LNCaP clone FGC (cell line): ENCODE data around the gene KIF12.
"Not testable (repeated sequence)": the region's sequence is repeated elsewhere in the genome, so short reads cannot be mapped to it uniquely, and the experiment has no call there.

Experiments used
- DNase-seq: peaks from one replicate; pipeline ENCODE4 v3.0.0-alpha.2; 2011; ENCODE audit warnings: low read depth
- H3K4me3 ChIP-seq: 2 replicates; pipeline ENCODE4 v1.5.1; 2011; ENCODE audit warnings: mild to moderate bottlenecking, low read depth, low read length, control low read depth
- CTCF ChIP-seq: IDR thresholded peaks from 2 replicates; pipeline ENCODE4 v1.5.1; 2012; ENCODE audit warnings: mild to moderate bottlenecking; ENCODE audit not compliant: control insufficient read depth, insufficient read depth; ENCODE audit errors: extremely low read depth

Gene KIF12

GRCh38 chr9:114130624-114131277 lies 31.7 kb upstream of the KIF12 start:
- DNase-seq = no peak
- TF ChIP-seq CTCF = no peak
- H3K4me3 ChIP-seq = no peak overlapping the region

- no peak for DNase-seq
- TF ChIP-seq CTCF = no peak
Observed at GRCh38 chr9:114130141-114130540, 31.0 kb upstream of the KIF12 start.

GRCh38 chr9:114128759-114129158 lies 29.7 kb upstream of the KIF12 start:
- DNase-seq = not testable (repeated sequence)

More at GRCh38 chr9:114130141-114130540, 31.0 kb upstream of the KIF12 start:
- H3K4me3 ChIP-seq = no peak overlapping the region

GRCh38 chr9:114126247-114127060 lies 27.4 kb upstream of the KIF12 start:
- DNase-seq = no peak
- H3K4me3 ChIP-seq = no peak overlapping the region
- no peak for TF ChIP-seq CTCF

More at GRCh38 chr9:114128759-114129158, 29.7 kb upstream of the KIF12 start:
- not testable (repeated sequence) for H3K4me3 ChIP-seq

- H3K4me3 ChIP-seq = no peak overlapping the region
- no peak for DNase-seq
- TF ChIP-seq CTCF = no peak
Observed at GRCh38 chr9:114125476-114126013, 26.5 kb upstream of the KIF12 start.

- no peak for DNase-seq
- H3K4me3 ChIP-seq = no peak overlapping the region
- no peak for TF ChIP-seq CTCF
Observed at GRCh38 chr9:114124666-114125475, 25.8 kb upstream of the KIF12 start.

GRCh38 chr9:114124138-114124537 lies 25.0 kb upstream of the KIF12 start:
- no peak for TF ChIP-seq CTCF
- no peak for DNase-seq
- no peak overlapping the region for H3K4me3 ChIP-seq
